Mucosa of descending colon (tissue), 3 donors: ENCODE data around the gene TBC1D25. TPM values are rescaled to one million over a fixed set of nuclear protein-coding genes. Genes with fewer than 3 reads are reported as not detected.
A peak's percentile ranks its signal among the peaks of the same experiment; 100 is the strongest.

Experiments used
- ATAC-seq: fragments of 200-7000 bp; cut with Tn5 transposase; one replicate; pipeline ENCODE4 v1.9.1; 2020; ENCODE audit warnings: mild to moderate bottlenecking, moderate library complexity
- DNase-seq, 3 donors: peaks; one replicate each; pipeline ENCODE4 v3.0.0-alpha.2; 2020
- H3K36me3 ChIP-seq: fragments of 200-600 bp; one replicate; pipeline ENCODE4 v1.8.0; 2021; ENCODE audit warnings: low read depth, mild to moderate bottlenecking
- H3K4me1 ChIP-seq: fragments of 200-600 bp; one replicate; pipeline ENCODE4 v1.8.0; 2021; ENCODE audit warnings: low read depth, mild to moderate bottlenecking
- H3K4me3 ChIP-seq: fragments of 200-600 bp; one replicate; pipeline ENCODE4 v1.8.0; 2021; ENCODE audit warnings: mild to moderate bottlenecking
- H3K9me3 ChIP-seq: fragments of 200-600 bp; one replicate; pipeline ENCODE4 v1.8.0; 2021; ENCODE audit warnings: mild to moderate bottlenecking
- CTCF ChIP-seq: fragments of 200-600 bp; IDR thresholded peaks from one replicate; pipeline ENCODE4 v1.8.0; 2022; ENCODE audit warnings: antibody characterized with exemption, mild to moderate bottlenecking
- intact Hi-C, 2 donors: fragments of 100-400 bp; cut with DNase I in 1 of 2; cut with micrococcal nuclease in 1 of 2; formaldehyde crosslinking; loops; one replicate each; pipeline versions ENCODE4 v1.11.0 to v1.11.1; 2022; cut with DNase I, micrococcal nuclease
- total RNA-seq, 3 donors: library from RNA; stranded (reverse); fragmentation: NEBNext Ultra II Directional in 2 of 3; extraction: Animal tissue kit (Norgen Biotek cat#: 25700) in 2 of 3; gene quantifications; one replicate each; pipeline versions ENCODE4 v1.2.1 to v1.2.4, GENCODE V29; 2021 to 2023
- donor health status: DM: no; HTN: no; CAD: no; lungs with moderate emphysema.
- donor health status: DM: no; HTN: no; CAD: no.
- donor health status: DM: no; HTN: yes; CAD: no.

Gene TBC1D25
- total RNA-seq, 3 donors from 2014 or later: 8.6 to 14.6 (median 11.6) TPM

- no peak for TF ChIP-seq CTCF
- no peaks in the 10 kb centered on the region for H3K36me3 ChIP-seq
- ATAC-seq (no peak), DNase-seq (no peak)
- no peaks in the 10 kb centered on the region for H3K4me1 ChIP-seq
- no peaks in the 10 kb centered on the region for H3K9me3 ChIP-seq
- H3K4me3 ChIP-seq: no peak overlapping the region
- intact Hi-C loops: no loop called here
Observed at GRCh38 chrX:48507246-48507645, 32.3 kb upstream of the TBC1D25 start.

- peak; percentile 83 to 89 (median 89) for DNase-seq
- no peak for TF ChIP-seq CTCF
- intact Hi-C loops: no loop called here
- Histone ChIP-seq H3K9me3 (no peaks in the 10 kb centered on the region), H3K4me1 (no peaks in the 10 kb centered on the region), H3K36me3 (no peaks in the 10 kb centered on the region), H3K4me3 (peak within 1 kb of the TSS; percentile 32)
- peak; percentile 96 for ATAC-seq
Observed at GRCh38 chrX:48508400-48509244, 30.9 kb upstream of the TBC1D25 start, which contains the start of gene PORCN. Gene PORCN, plus strand, starts transcription at chrX:48508992. Its CDS starts 829 bp downstream, at chrX:48509821.

- no peak for ATAC-seq
- Histone ChIP-seq H3K9me3 (no peaks in the 10 kb centered on the region), H3K4me1 (no peaks in the 10 kb centered on the region), H3K36me3 (no peaks in the 10 kb centered on the region), H3K4me3 (peak overlapping the region; percentile 32)
- no peak for DNase-seq
- no peak for TF ChIP-seq CTCF
- intact Hi-C loops: no loop called here
Observed at GRCh38 chrX:48509245-48509590, 30.3 kb upstream of the TBC1D25 start.

- TF ChIP-seq CTCF: no peak
- Histone ChIP-seq H3K4me3 (no peak overlapping the region), H3K9me3 (no peaks in the 10 kb centered on the region), H3K4me1 (no peaks in the 10 kb centered on the region), H3K36me3 (no peaks in the 10 kb centered on the region)
- ATAC-seq (no peak), DNase-seq (no peak)
- intact Hi-C loops: no loop called here
Observed at GRCh38 chrX:48509619-48510018, 29.9 kb upstream of the TBC1D25 start.

GRCh38 chrX:48511560-48511959 lies 28.0 kb upstream of the TBC1D25 start:
- no peak for TF ChIP-seq CTCF
- intact Hi-C loops: no loop called here
- Histone ChIP-seq H3K4me3 (no peak overlapping the region), H3K9me3 (no peaks in the 10 kb centered on the region), H3K4me1 (no peaks in the 10 kb centered on the region), H3K36me3 (no peaks in the 10 kb centered on the region)
- peak in 2 of 3 donors; percentile 39 to 44 for DNase-seq
- ATAC-seq: peak; percentile 25
